K562 (cell line): ENCODE results near the gene GARIN5B. TPM values are rescaled to one million over a fixed set of nuclear protein-coding genes. Genes with fewer than 3 reads are reported as not detected.

Experiments
- ATF1 ChIP-seq, 2 experiments: fragments of 450-650 bp in 1 of 2; IDR thresholded peaks; 2 replicates each; pipeline ENCODE4 v1.6.1; 2016; ENCODE audit warnings: missing compliant biosample characterization in 1 of 2, missing genetic modification characterization in 1 of 2
- BRF1 ChIP-seq: IDR thresholded peaks from 3 replicates; pipeline ENCODE4 v1.6.1; 2011; ENCODE audit warnings: borderline replicate concordance, mild to moderate bottlenecking; ENCODE audit not compliant: insufficient read length; ENCODE audit errors: extremely low read depth
- COPS2 ChIP-seq: fragments of 450-650 bp; conservative IDR thresholded peaks from 2 replicates; pipeline ENCODE4 v1.6.1; 2016; ENCODE audit warnings: mild to moderate bottlenecking, moderate library complexity
- CREB1 ChIP-seq, 2 experiments: sonication (generic) in 1 of 2; formaldehyde crosslinking in 1 of 2; IDR thresholded peaks; 2 replicates each; pipeline versions ENCODE4 v1.6.1 to v1.8.0; 2012 to 2022; ENCODE audit warnings: inconsistent platforms in 1 of 2, mild to moderate bottlenecking in 1 of 2, missing genetic modification reagents in 1 of 2, moderate library complexity in 1 of 2
- CREM ChIP-seq: IDR thresholded peaks from 2 replicates; pipeline ENCODE4 v1.6.1; 2014; ENCODE audit warnings: antibody characterized with exemption, low read depth
- ETV1 ChIP-seq: fragments of 450-650 bp; conservative IDR thresholded peaks from 2 replicates; pipeline ENCODE4 v1.6.1; 2016; ENCODE audit warnings: missing genetic modification characterization, control low read depth, low read depth, missing compliant biosample characterization
- NFATC3 ChIP-seq: fragments of 450-650 bp; IDR thresholded peaks from 2 replicates; pipeline ENCODE4 v1.6.1; 2017; ENCODE audit warnings: mild to moderate bottlenecking
- NFE2 ChIP-seq: IDR thresholded peaks from 2 replicates; pipeline ENCODE4 v1.6.1; 2014; ENCODE audit warnings: antibody characterized with exemption, low read depth
- NR2C2 ChIP-seq, 2 experiments: fragments of 200-800 bp in 1 of 2; sonication (Bioruptor generic) in 1 of 2; sonication (generic) in 1 of 2; formaldehyde crosslinking in 1 of 2; IDR thresholded peaks; 2 replicates each; pipeline versions ENCODE4 v1.6.1 to v1.8.0; 2016 to 2022; ENCODE audit warnings: mild to moderate bottlenecking in 1 of 2, missing compliant biosample characterization in 1 of 2, missing genetic modification characterization in 1 of 2, missing genetic modification reagents in 1 of 2
- RERE ChIP-seq: sonication (generic); formaldehyde crosslinking; IDR thresholded peaks from 2 replicates; pipeline ENCODE4 v1.8.0; 2023; ENCODE audit warnings: missing genetic modification reagents, mild to moderate bottlenecking, borderline replicate concordance
- SAFB ChIP-seq: fragments of 200-400 bp; formaldehyde crosslinking; IDR thresholded peaks from 2 replicates; pipeline ENCODE4 v1.6.1; 2017; ENCODE audit warnings: low read depth, low read length, borderline replicate concordance
- TBP ChIP-seq: optimal IDR thresholded peaks from 2 replicates; pipeline ENCODE3; 2011; ENCODE audit warnings: low read depth, low read length, improper control_type of control experiment
- TCF7L2 ChIP-seq: fragments of 150-350 bp; IDR thresholded peaks from 2 replicates; pipeline ENCODE4 v1.6.1; 2016; ENCODE audit warnings: low read depth, mild to moderate bottlenecking, low read length, moderate library complexity
- TEAD2 ChIP-seq: fragments of 450-650 bp; IDR thresholded peaks from 2 replicates; pipeline ENCODE4 v1.6.1; 2016; ENCODE audit warnings: missing genetic modification characterization, control low read depth, missing compliant biosample characterization
- THAP7 ChIP-seq: fragments of 250-450 bp; sonication (Bioruptor Pico); IDR thresholded peaks from 2 replicates; pipeline ENCODE4 v1.5.0; 2021
- TRIM28 ChIP-seq: fragments of 450-650 bp; IDR thresholded peaks from 2 replicates; pipeline ENCODE4 v1.6.1; 2017
- XRCC3 ChIP-seq: fragments of 450-650 bp; IDR thresholded peaks from 2 replicates; pipeline ENCODE4 v1.6.1; 2017; ENCODE audit warnings: mild to moderate bottlenecking, moderate library complexity
- ZNF583 ChIP-seq: fragments of 250-450 bp; sonication (Bioruptor Pico); IDR thresholded peaks from 2 replicates; pipeline ENCODE4 v1.4.0; 2020
- ZNF639 ChIP-seq, 2 experiments: fragments of 200-800 bp in 1 of 2; sonication (Bioruptor generic) in 1 of 2; sonication (generic) in 1 of 2; formaldehyde crosslinking in 1 of 2; IDR thresholded peaks in 1 of 2; conservative IDR thresholded peaks in 1 of 2; 2 replicates each; pipeline versions ENCODE4 v1.5.0 to v1.6.1; 2016 to 2020; ENCODE audit warnings: missing compliant biosample characterization in 1 of 2, missing genetic modification characterization in 1 of 2, missing genetic modification reagents in 1 of 2
- polyA plus RNA-seq, 8 experiments: library from polyadenylated mRNA; depleted of rRNA in 4 of 8; stranded (reverse) in 5 of 8; unstranded in 3 of 8; fragments of >200 nt; fragmentation: Nextera tagmentation in 2 of 8; fragmentation: Illumina TruSeq in 1 of 8; extraction: Ambion mirVana in 2 of 8; extraction: Trizol in 1 of 8; gene quantifications; 2 replicates each; pipeline versions ENCODE4 v1.2.1 to v1.2.3, GENCODE V29; 2011 to 2014; ENCODE audit warnings: inconsistent platforms in 1 of 8, missing spikeins in 1 of 8
- total RNA-seq, 7 experiments: library from RNA; depleted of rRNA in 6 of 7; stranded (reverse); fragments of >200 nt in 6 of 7; fragmentation: Illumina TruSeq in 2 of 7; extraction: Trizol in 2 of 7; gene quantifications; 2 replicates each; pipeline versions ENCODE4 v1.2.1 to v1.2.3, GENCODE V29; 2011 to 2021; ENCODE audit warnings: low replicate concordance in 1 of 7

GARIN5B gene
- total and polyA plus RNA-seq, 9 of the 15 experiments (the other 6 are each of a cell fraction or from before 2014, with no cell fraction given): not detected

GRCh38 chr19:55339105-55339888, 23.8 kb downstream of the GARIN5B start, which contains the start of gene KMT5C (continued):
- TF ChIP-seq TBP (peak; percentile 84), BRF1 (no peak), NR2C2 (CRISPR knock-in tag; IDR thresholded peaks at IDR 0.05) (no peak), NR2C2 (tag; IDR thresholded peaks at IDR 0.05) (no peak), XRCC3 (no peak), TEAD2 (tag) (no peak), THAP7 (CRISPR knock-in tag) (no peak), ZNF583 (CRISPR knock-in tag) (no peak), ATF1 (CRISPR knock-in tag; IDR thresholded peaks at IDR 0.05) (no peak; the same call in 1 of the 2 replicates), ATF1 (tag; IDR thresholded peaks at IDR 0.05) (peak; percentile 99), COPS2 (no peak), SAFB (0 out of 2 replicates have a peak, but pooled peaks have one; percentile 26), ZNF639 (CRISPR knock-in tag; conservative IDR thresholded peaks at IDR 0.05 in 1 of 2, IDR thresholded peaks at IDR 0.05 in 1 of 2) (no peak), NFE2 (no peak), TRIM28 (no peak), NFATC3 (no peak), CREB1 (IDR thresholded peaks at IDR 0.05) (peak; percentile 96), CREB1 (CRISPR knock-in tag; IDR thresholded peaks at IDR 0.05) (peak; percentile 96), RERE (no peak), ETV1 (tag) (no peak), CREM (peak; percentile 97), TCF7L2 (0 out of 2 replicates have a peak, but pooled peaks have one; percentile 12)
